NCI-H1417 treated with DMSO at 0.1 percent for 48 hours (cell line): Measurements from ENCODE around the gene MPRIP.
"Not testable (repeated sequence)": the region's sequence is repeated elsewhere in the genome, so short reads cannot be mapped to it uniquely, and the experiment has no call there.

ENCODE experiments used
- DNase-seq: peaks from one replicate; lab custom pipeline; 2025; lab: John Stamatoyannopoulos, UW

The MPRIP gene

DNA sequence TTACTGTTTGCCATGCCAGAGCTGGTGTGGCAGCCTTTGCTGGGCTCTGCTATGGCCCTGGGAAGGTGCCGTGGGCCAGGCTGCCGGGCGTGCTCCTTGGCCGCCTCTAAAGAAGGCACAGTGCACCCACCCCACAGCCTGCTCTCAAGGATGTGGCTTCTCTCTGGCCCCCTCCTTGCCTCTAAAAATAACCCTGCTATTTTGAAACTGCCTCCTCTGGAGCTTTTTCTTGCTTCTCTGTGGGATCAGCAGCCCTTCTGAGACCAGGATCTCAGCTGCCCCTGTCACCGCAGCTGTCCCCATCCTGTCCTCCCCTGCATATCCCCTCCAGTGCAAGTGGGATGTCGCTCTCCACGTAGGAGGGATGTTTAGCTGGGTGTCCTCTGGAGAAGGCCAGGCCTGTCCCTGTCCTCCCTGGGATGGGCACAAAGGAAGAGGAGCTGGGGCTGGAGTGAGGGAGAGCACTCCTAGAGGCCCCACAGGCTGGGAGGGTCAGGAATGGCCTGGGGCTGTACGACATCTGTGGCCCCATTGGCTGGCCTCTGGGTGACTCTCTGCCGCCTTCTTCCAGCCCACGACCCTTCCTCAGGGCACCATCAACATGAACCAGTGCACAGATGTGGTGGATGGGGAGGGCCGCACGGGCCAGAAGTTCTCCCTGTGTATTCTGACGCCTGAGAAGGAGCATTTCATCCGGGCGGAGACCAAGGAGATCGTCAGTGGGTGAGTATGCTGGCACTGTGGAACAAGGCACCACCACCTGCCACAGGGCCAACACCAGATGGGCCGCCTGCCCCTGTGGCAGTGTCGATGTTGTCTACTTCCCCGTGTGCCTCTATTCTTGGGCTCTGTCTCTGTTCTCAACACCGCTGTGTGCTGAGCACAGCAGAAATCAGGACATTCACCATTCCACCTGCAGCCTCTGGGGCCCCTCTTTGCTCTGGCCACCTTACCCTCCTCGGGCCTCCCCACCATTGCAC, 84.2 kb downstream of the MPRIP start:
- no peak for DNase-seq

DNA sequence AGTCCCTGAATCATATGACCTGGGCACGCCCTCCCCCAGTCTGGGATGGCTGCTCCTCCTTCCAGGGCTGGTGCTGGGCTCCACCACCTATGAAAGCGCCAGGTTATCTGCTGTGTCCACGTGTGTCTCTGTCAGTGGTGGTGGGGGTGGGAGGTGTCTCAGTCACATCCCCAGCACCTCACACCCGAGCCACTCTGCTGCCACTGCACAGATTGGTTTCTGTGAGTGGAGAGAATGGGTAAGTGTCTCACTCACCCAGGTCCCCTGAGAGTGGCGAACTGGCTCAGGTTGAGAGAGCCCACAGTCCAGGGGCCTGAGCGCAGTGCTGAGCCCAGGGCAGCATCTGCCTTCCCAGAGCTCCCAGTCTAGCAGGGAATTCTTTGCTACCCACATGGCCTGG, 84.9 kb downstream of the MPRIP start:
- no peak for DNase-seq

GRCh38 chr17:17127730-17128291, 85.6 kb downstream of the MPRIP start:
- DNase-seq = no peak

- no peak for DNase-seq
These were observed 86.3 kb downstream of the MPRIP start for GRCh38 chr17:17128476-17129075.

DNA sequence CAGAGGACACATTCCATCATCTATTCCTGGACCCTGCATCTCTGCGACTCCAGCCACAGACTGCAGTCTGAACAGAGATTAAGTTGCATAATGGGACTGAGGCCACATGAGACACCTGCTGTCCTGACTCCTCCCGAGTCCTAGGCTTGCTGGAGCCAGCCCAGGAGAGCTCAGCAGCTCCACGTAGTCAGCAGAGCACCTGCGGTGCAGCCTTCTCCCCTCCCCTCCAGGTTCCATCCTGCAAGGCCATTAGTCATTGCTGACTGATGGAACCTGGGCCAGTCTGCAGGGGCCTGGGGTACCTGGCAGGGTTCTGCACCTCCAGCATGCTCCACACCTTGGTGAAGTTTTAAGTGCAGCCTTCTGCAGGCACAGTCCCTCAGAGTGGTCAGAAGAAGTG, 87.2 kb downstream of the MPRIP start:
- DNase-seq = no peak

GRCh38 chr17:17130077-17130844, 88.0 kb downstream of the MPRIP start:
- DNase-seq = no peak

DNA sequence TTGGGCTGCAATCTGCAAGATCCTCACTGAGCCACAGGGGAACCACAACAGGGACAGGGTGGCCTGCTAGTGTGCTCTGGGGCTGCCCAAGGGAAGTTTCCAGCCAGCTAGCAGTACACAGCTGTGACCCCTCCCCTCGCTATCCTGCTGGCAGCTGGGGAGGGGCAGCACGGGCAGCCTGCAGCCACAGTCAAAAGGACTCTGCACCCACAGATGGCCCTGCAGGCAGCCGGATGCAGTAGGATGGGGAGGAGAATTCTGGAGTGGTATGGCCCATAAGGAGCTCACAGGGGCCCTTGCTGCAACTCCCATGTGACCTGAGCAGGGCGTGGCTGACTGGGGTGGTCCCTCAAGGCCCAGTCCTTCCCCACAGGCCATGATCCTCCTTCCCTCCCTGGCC, 89.6 kb downstream of the MPRIP start:
- no peak for DNase-seq

GRCh38 chr17:17132746-17133145, 90.5 kb downstream of the MPRIP start:
- no peak for DNase-seq

DNA sequence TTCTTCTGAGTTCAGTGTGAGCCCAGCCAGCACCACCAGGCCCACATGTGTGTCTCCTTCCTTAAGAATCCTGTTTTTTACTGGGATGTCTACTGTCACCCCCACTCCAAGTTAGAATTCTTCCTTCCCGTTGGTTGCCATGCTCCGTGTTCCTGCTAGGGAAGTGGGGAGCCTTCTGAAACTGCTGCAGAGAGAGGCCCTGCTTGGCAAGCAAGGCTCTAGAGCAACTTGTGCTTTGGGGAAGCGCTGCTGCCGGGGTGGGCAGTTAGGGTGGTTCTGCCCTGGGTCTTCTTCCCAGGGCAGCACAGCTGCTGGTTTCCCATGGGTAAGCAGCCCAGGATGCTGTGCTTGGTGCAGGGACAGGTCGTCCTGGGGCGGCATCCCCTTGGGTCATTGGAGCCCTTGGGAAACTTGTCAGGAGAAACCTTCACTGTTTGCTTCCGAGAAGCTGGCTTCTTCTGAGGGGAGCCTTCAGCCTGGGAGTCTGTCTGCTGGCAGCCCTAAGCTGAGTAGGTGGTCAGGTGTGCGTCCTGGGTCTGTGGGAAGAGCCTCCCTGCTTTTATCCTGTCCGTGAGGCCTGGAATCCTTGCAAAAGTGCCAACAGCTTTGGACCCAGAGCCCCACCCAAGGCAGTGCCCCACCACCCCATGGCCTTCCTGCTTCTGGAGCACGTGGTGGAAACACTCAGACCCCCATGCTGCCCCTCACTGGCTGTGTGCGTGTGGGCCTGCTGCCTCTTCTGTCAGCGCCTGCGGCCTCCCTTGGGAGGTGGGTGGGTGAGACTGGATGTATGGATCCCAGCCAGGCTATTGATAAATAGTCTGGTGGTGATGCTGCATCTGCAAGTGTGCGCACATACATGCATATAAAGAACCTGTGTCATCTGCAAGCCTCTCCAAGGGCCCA, 92.0 kb downstream of the MPRIP start:
- no peak for DNase-seq

DNA sequence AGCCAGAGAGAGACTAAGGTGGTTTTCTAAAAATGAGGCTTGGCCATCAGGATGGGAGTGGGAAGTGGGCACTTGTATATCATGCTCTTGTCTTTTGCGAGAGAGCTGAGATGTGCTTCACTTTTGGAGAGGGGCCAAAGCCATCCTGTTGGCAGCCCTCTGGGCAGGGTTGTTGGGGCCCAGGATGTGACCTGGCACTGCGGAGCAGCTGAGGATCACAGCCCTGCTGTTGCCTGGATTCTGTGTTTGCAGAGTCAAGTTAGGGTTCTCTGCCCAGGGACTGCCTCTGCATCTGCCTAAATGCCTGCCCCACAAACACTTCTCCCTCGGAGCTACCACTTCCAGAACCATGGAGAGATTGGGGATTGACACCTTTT, 92.7 kb downstream of the MPRIP start:
- DNase-seq = no peak

DNA sequence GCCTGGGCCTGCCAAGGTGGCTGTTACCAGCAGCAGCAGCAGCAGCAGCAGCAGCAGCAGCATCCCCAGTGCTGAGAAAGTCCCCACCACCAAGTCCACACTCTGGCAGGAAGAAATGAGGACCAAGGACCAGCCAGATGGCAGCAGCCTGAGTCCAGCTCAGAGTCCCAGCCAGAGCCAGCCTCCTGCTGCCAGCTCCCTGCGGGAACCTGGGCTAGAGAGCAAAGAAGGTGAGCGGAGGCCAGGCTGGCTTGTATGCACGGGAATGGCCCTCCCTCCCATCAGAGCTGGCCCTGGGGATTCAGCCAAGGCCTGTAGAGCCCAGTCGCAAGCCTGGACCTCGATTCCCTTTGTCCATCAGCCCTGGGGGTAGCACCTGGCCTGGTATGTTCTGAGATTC, 94.0 kb downstream of the MPRIP start:
- not testable (repeated sequence) for DNase-seq

GRCh38 chr17:17137731-17138585, 95.7 kb downstream of the MPRIP start:
- no peak for DNase-seq

GRCh38 chr17:17139972-17140589, 97.8 kb downstream of the MPRIP start:
- no peak for DNase-seq

- no peak for DNase-seq
These were observed 98.3 kb downstream of the MPRIP start for GRCh38 chr17:17140590-17140980.

GRCh38 chr17:17141279-17141678, 99.0 kb downstream of the MPRIP start:
- DNase-seq = no peak

- DNase-seq = no peak
These were observed 99.7 kb downstream of the MPRIP start for GRCh38 chr17:17141860-17142552.

GRCh38 chr17:17142556-17142955, 100.3 kb downstream of the MPRIP start:
- DNase-seq = no peak

GRCh38 chr17:17143501-17143900, 101.2 kb downstream of the MPRIP start:
- no peak for DNase-seq

DNA sequence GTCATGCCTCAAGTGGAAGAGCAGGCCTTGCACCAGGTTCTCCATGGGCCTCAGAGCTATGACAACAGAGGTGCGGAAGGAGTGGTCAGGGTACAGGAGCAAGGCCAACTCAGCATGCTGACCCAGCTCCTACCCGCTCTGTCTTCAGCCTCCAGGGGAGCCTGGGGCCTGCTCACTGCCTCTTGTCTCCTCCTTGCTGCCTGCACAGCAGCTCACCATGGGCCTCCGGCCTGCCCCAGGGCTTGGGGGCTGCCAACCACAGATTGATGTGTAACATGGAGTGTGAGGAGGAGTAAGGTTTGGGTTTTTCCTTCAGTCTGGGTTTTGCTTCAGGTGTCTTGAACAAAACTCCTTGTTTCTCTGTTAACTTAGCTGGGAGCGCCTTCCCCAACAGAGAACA, 101.8 kb downstream of the MPRIP start:
- DNase-seq = no peak
